HL-60/S4 treated with retinoic acid at 250 ng/mL for 4 days and 3 days (cell line): ENCODE results near the gene TMC8.

Experiments
- in situ Hi-C: fragments of 300-500 bp; cut with MboI; formaldehyde crosslinking; loops from 2 replicates; pipeline ENCODE4 v1.7.0; 2022; ENCODE audit warnings: low sequenced_read_pairs

The TMC8 gene

DNA sequence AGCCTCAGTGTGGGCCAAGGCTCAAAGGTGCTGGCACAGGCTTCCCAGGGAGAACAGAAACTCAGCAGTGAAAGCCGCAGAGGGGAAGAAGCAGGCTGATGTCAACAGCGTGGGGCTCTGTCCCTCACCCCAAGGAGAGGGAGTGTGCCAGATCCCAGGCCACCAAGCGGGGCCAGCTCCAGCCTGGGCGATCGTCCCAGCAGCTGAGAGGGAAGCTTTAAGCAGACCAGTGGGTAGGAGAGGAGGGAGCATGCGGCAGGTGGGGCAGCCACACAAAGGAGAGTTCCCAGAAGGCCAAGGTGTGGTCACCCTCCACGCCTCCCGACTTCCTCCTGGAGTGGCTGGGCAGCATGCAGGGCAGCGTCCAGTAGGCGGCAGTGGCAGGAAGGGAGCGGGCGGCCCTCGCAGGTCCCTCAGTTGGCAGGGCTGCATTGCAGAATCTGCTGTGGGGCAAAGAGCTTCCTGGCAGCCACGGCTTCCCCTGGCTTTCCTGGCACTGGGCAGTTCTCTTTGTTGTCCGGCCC, 43.8 kb downstream of the TMC8 start:
- in situ Hi-C loops, result no loop called here

- in situ Hi-C loops, result no loop called here
Measured at GRCh38 chr17:78174870-78175642, 44.5 kb downstream of the TMC8 start.

DNA sequence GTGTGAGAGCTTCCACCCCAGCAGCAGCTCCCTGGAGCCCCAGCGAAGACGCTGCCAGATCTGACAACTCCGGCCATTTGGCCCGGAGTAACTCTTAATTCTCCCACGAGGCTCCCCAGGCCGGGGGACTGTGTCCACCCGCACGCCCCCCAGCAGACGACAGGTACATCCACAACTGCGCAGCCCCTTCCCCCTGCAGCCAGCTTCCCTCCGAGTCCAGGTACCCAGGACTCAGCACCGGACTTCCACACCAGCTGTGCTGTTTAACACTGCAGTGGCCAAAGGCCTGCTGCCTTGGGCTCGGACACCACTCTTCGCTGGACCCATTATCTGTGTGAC, 45.0 kb downstream of the TMC8 start:
- in situ Hi-C loops, result no loop called here

DNA sequence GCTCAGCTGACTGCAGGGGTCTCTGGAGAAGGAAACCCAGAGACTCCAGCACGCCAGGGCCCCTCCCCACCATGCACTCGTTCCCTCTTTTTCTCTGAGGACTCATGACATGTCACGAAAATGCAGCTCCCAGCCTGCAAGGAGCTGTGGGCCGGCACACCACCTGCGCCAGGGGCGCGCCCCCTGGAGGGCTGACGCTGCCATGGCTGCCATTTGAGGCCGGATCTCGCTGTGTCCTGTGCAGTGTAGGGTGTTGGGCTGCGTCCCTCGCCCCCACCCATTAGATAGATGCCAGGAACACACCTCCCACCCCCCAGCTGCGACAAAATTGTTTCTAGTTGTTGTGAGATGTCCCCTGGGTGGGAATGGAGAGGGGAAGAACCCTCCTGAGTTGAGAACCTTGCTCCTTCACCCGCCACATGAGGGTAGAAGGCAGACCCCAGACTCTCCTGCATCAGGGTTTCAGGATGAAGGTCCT, 46.0 kb downstream of the TMC8 start:
- in situ Hi-C loops, result no loop called here

- in situ Hi-C loops, result no loop called here
Measured at GRCh38 chr17:78179372-78179771, 48.8 kb downstream of the TMC8 start.

- in situ Hi-C loops, result no loop called here
Measured at GRCh38 chr17:78180083-78180482, 49.5 kb downstream of the TMC8 start.

DNA sequence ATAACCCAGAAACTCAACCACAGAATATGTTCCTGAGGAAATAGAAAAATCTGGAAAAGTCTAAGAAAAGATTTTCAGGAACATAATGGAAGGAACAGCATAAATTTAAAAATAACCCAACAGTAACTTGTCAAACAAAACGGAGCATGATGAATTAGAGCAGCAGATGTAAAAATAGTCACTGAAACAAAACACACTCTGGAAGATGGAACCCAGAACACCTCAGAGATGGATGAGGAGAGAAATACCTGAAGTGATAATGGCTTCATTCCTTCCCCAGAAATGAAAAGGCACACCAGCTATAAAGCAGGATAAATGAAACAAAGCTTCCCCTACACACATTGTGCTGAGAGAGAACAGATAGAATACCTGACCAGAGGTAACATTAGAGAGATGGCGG, 49.9 kb downstream of the TMC8 start:
- in situ Hi-C loops, result no loop called here

DNA sequence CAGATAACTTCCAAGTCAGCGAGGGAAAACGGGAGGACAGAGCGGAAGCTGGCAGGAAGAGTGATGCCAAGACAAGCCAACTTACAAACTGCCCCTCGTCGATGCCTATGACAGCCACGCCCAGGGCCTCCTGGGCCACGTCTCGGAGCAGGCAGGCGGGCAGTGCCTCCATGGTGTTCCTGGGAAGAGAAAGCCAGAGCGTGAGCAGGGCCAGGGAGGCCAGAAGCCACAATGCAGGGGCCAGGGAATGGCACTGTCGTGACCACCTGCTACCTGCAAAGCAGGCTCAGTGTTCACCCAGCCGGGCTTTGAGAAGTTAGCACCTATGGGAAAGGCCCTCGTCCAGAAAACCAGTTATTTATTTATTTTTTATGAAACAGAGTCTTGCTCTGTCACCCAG, 51.9 kb downstream of the TMC8 start:
- in situ Hi-C loops, result no loop called here

DNA sequence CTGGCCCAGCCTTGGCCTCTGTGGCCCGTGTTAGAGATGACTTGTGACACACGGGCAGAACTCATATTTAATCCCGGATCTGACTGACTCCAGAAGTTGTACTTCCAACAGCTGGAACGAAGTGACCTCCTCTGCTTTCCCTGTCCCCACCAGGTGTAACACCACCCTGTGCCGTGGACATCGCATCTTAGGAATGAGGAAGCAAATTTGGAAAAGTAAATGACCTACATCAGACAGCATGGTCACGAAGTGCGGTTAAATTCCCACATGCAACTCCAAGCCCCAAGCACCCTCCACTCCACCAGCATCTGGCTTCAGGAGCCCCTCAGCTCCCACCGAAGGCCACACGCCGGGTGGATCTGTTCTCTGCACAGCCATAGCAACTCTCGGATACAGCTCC, 53.3 kb downstream of the TMC8 start:
- in situ Hi-C loops, result no loop called here

DNA sequence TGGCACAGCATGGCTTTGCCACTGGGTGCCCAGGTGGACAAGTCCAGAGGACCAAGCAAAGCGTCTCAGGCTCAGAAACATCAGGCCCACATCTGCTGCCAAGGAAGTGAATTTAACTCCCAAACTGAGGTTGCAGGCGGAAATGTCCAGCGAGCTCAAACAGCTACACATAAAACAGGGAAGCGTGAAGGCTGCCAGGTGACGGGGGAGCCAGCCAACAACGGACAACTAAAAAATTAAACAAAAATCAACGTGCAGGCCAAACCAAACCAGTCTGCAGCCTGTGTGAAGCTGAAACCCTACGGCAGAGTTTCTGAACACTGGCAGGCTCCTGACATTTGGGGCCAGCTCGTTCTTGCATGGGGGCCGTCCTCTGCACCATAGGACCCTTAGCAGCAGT, 53.8 kb downstream of the TMC8 start:
- in situ Hi-C loops, result no loop called here

- in situ Hi-C loops, result no loop called here
Measured at GRCh38 chr17:78184868-78185267, 54.3 kb downstream of the TMC8 start.

DNA sequence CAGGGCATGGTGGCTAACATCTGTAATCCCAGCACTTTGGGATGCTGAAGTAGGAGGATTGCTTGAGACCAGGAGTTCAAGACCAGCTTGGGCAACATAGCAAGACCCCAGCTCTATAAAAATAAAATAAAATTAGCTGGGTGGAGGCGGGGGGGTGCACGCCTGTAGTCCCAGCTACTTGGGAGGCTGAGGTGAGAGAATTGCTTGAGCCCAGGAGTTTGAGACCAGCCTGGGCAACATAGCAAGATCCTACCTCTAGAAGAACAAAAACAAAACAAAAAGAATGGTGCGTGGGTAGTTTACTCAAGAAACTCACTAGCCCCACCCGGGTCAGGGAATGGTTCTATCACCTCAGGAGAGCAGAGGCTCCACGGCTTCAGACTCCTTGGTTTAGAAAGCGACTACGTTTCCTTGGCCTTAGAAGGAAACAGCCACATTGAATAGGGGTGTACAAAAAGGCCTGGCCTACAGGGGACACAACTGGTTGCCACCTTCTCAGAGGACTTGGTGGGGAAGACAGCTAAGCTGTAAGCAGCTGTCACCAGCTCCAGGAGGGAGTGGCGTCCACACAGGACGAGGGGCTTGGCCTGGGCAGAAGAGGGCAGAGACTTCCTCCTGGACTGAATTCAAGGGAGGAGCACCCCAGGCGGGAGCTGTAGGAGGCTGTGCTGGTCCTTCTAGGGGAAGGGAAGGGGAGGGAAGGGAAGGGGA, 55.6 kb downstream of the TMC8 start:
- in situ Hi-C loops, result no loop called here

DNA sequence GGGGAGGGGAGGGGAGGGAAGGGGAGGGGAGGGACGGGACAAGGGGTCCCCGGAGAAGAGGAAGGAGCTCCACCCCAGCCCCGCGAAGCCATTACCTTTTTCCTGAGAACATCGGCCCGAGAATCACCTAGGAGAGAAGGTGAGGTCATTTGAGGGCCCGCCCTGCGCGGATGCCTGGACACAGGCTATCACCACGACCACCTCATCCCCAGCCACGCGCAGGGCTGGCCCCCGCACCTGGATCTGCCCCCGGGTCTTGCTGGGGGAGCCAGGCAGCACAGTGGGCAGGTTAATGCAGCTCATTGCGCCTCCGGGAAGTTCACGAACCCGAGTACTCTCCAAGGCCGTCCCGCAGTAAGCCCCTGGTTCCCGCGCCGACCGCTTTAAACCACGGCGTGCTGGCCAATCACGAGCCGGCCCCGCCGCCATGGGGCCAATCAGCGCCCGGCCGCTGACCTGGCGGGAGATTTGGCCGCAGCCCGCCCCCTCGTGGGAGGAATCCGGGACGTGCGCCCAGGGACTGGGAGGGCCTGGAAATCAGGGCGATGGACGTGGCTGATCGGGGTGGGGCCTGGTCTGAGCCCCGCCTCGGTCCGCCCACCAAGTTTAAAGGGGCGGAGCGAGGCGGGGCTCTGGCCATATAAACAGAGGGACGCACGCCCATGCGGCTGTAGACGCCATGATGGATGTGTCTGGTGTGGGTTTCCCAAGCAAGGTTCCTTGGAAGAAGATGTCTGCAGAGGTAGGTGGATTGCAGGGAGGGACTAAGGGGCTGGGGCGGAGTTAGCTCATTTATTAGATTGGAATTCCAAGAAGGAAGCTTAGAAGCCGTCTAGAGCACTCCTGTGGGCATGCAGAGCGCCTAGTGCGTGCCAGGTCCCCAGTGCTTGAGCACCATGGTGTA, 56.4 kb downstream of the TMC8 start, which contains the start of the genes AFMID and TK1:
Gene AFMID (plus strand): TSS at position 671 of the 904 bp plus-strand sequence. CDS start 9 bp downstream, at position 680.
Gene TK1 (minus strand): TSS at position 361 of the 904 bp plus-strand sequence. CDS start 58 bp downstream, at position 303.
- in situ Hi-C loops, result no loop called here
